ENCODE measurements around the gene MTNR1B. TPM values are rescaled to one million over a fixed set of nuclear protein-coding genes. Genes with fewer than 3 reads are reported as not detected.

MTNR1B gene
- total RNA-seq, 1 experiment from 2014 or later: not detected

DNA sequence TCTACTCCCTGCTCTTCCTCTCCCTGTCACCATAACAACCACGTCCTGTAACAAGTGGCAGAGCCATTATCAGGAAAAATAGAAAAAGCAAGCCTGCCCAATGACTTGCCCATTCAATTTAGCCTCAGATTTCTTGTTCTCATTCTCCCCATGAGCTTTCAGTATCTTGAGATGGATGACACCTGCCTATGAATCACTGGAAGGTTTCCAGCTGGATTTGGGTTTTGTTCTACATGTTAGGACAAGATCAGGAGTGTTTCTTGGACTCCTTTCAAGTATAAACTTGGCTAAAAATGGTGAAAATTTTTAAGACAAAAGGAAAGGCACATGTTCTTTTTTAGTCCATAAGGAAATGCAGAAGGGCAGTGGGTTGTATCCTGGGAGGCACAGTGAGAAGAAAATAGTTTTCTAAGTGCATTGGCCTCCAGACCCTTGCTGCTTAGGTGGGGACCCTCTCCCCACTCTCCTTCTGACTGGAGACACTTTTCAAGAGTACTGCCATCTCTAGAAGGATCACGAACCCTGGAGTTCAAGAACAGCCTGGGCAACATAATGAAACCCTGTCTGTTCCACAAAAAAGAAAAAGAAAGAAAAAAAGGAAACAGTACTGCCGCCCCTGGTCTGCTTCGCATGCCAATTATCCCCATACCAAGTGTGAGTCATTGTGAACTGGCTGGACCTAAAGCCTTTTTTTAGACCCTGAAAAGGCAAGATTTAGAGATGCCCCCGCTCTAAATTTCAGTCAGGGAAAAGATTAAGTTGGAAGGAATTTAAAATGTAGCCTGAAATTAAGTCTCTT, 51.0 kb downstream of the MTNR1B start:
- no peak overlapping the region for H3K27ac ChIP-seq (ENCODE audit: low read depth, low read length, poor library complexity, severe bottlenecking)
- no peaks in the 10 kb centered on the region for H3K27me3 ChIP-seq (replicated peaks; ENCODE audit: insufficient read depth, low read depth, low read length, poor library complexity)
- no peaks in the 10 kb centered on the region for H3K4me1 ChIP-seq (ENCODE audit: insufficient read depth, low read length, poor library complexity, severe bottlenecking)
- no peaks in the 10 kb centered on the region for H3K36me3 ChIP-seq (ENCODE audit: insufficient read depth, low read length, poor library complexity, severe bottlenecking)
- no peaks in the 10 kb centered on the region for H3K9me3 ChIP-seq (ENCODE audit: low read depth, low read length, poor library complexity, severe bottlenecking)
- intact Hi-C loops (cut with micrococcal nuclease; ENCODE audit: unreplicated experiment): no loop called here
- POLR2A ChIA-PET (ENCODE audit: low non-redundant PET): no interaction called here
- TF ChIP-seq, protein P1, sequence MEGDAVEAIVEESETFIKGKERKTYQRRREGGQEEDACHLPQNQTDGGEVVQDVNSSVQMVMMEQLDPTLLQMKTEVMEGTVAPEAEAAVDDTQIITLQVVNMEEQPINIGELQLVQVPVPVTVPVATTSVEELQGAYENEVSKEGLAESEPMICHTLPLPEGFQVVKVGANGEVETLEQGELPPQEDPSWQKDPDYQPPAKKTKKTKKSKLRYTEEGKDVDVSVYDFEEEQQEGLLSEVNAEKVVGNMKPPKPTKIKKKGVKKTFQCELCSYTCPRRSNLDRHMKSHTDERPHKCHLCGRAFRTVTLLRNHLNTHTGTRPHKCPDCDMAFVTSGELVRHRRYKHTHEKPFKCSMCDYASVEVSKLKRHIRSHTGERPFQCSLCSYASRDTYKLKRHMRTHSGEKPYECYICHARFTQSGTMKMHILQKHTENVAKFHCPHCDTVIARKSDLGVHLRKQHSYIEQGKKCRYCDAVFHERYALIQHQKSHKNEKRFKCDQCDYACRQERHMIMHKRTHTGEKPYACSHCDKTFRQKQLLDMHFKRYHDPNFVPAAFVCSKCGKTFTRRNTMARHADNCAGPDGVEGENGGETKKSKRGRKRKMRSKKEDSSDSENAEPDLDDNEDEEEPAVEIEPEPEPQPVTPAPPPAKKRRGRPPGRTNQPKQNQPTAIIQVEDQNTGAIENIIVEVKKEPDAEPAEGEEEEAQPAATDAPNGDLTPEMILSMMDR (conservative IDR thresholded peaks at IDR 0.05; ENCODE audit: low read depth, low read length): no peak
- no peak for TF ChIP-seq EZH2 (IDR thresholded peaks at IDR 0.05; ENCODE audit: borderline replicate concordance, low read depth, low read length, poor library complexity, severe bottlenecking)
- H3K4me3 ChIP-seq (ENCODE audit: low read depth, low read length, poor library complexity, severe bottlenecking): no peak overlapping the region
- CTCF ChIA-PET: no interaction called here
- DNase-seq (ENCODE audit: low spot score): peak; percentile 49
- BruUV-seq (replicated peaks): no TSS peak

- intact Hi-C loops (cut with micrococcal nuclease; ENCODE audit: unreplicated experiment): no loop called here
- Histone ChIP-seq H3K27me3 (replicated peaks; ENCODE audit: insufficient read depth, low read depth, low read length, poor library complexity) (peaks cover 3% of the 10 kb centered on the region), H3K4me1 (ENCODE audit: insufficient read depth, low read length, poor library complexity, severe bottlenecking) (no peaks in the 10 kb centered on the region), H3K36me3 (ENCODE audit: insufficient read depth, low read length, poor library complexity, severe bottlenecking) (no peaks in the 10 kb centered on the region), H3K27ac (ENCODE audit: low read depth, low read length, poor library complexity, severe bottlenecking) (no peak overlapping the region), H3K4me3 (ENCODE audit: low read depth, low read length, poor library complexity, severe bottlenecking) (no peak overlapping the region), H3K9me3 (ENCODE audit: low read depth, low read length, poor library complexity, severe bottlenecking) (no peaks in the 10 kb centered on the region)
- POLR2A ChIA-PET (ENCODE audit: low non-redundant PET): no interaction called here
- TF ChIP-seq, protein P1 (conservative IDR thresholded peaks at IDR 0.05; ENCODE audit: low read depth, low read length): no peak
- no peak for TF ChIP-seq EZH2 (IDR thresholded peaks at IDR 0.05; ENCODE audit: borderline replicate concordance, low read depth, low read length, poor library complexity, severe bottlenecking)
- BruUV-seq (replicated peaks): no TSS peak
- CTCF ChIA-PET: no interaction called here
- DNase-seq (ENCODE audit: low spot score): no peak
Observed at GRCh38 chr11:93024369-93024768, 54.9 kb downstream of the MTNR1B start.

DNA sequence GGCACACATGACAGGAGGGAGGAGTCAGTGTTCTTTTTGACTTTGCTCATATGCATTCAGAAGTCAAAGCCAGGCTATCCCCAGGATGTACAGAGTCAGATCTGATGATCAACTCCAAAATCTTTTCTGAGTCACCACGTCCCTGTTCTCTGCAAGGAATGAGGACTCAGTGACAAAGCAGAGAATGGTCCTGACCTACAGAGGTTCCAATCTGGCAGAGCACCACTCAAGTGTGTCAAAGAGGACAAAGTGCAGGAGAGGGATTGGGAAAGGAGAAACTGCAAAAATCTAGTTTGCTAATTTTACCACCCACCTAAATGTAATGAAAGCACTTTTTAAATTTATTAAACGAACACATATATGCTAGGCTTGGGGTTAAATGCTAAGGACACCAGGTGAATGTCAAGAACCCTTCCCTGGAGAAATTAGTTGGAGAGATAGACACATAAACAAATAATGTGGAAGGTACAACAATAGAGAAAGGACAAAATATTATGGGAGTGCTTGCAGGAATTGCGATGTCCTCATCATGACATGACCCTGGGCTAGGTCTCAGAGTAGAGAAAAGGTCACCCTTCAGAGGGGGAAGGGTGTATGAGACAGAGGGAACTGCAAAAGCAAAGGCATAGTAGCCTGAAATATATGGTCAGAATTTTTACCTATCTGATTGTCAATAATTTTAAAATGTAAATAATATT, 56.3 kb downstream of the MTNR1B start:
- BruUV-seq (replicated peaks): no TSS peak
- no peaks in the 10 kb centered on the region for H3K9me3 ChIP-seq (ENCODE audit: low read depth, low read length, poor library complexity, severe bottlenecking)
- POLR2A ChIA-PET (ENCODE audit: low non-redundant PET): no interaction called here
- DNase-seq (ENCODE audit: low spot score): no peak
- H3K4me1 ChIP-seq (ENCODE audit: insufficient read depth, low read length, poor library complexity, severe bottlenecking): no peaks in the 10 kb centered on the region
- CTCF ChIA-PET: no interaction called here
- TF ChIP-seq, protein P1 (conservative IDR thresholded peaks at IDR 0.05; ENCODE audit: low read depth, low read length): no peak
- TF ChIP-seq EZH2 (IDR thresholded peaks at IDR 0.05; ENCODE audit: borderline replicate concordance, low read depth, low read length, poor library complexity, severe bottlenecking): no peak
- H3K27ac ChIP-seq (ENCODE audit: low read depth, low read length, poor library complexity, severe bottlenecking): no peak overlapping the region
- H3K27me3 ChIP-seq (replicated peaks; ENCODE audit: insufficient read depth, low read depth, low read length, poor library complexity): peaks cover 3% of the 10 kb centered on the region
- H3K36me3 ChIP-seq (ENCODE audit: insufficient read depth, low read length, poor library complexity, severe bottlenecking): no peaks in the 10 kb centered on the region
- intact Hi-C loops (cut with micrococcal nuclease; ENCODE audit: unreplicated experiment): no loop called here
- no peak overlapping the region for H3K4me3 ChIP-seq (ENCODE audit: low read depth, low read length, poor library complexity, severe bottlenecking)

All from A673 (cell line).